Measurements from ENCODE around the gene NPBWR2. TPM values are rescaled to one million over a fixed set of nuclear protein-coding genes. Genes with fewer than 3 reads are reported as not detected.

Gene NPBWR2
- total and polyA plus RNA-seq, 4 donors = not detected

DNA sequence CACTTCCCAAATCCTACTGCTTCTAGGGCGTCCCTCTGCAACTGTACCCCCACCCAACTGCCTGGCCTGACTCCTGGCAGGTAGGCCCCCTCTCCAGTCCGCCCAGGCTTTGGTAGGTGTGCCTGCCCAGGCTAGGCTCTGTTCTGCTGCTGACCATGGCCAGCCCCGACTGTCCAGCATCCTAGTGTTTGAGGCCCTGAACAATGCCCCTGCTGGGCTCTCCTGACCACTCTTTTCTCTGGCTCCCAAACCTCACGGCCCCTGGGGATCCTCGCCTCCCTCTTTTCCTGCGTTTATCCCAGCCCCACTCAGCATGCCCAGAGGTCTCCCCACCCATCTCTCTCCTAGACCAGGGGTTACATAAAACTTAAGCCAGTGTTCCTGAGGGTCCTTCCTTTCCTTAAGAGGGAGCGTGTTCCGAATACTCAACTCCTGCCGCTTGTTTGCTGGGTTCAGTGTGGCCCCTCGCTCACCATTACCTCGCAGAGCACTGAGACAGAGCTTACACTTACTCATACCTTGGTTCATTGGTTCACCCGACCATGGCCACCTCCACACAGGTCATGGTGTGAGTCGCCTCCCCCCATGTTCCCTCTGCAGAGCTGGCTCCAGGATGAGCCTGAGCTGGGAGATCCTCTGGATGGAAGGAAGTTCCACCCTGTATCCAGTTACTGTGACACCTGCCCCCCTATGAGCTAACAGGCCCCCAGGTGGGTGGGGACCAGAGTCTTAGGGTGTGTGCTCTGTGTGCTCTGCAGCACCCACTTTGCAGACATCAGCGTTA lies 35.8 kb upstream of the NPBWR2 start:
- DNase-seq (ENCODE audit: low spot score) = no peak
- Histone ChIP-seq H3K27ac (ENCODE audit: low read depth in 1 of 2, low read length in 2 of 2) (no peak overlapping the region), H3K36me3 (ENCODE audit: control insufficient read depth in 4 of 4, insufficient read depth in 3 of 4, low read depth in 1 of 4, low read length in 3 of 4) (no peaks in the 10 kb centered on the region), H3K9me3 (ENCODE audit: control insufficient read depth in 4 of 4, low read length in 3 of 4) (peaks cover 0 to 5% (median 4%) of the 10 kb centered on the region in 4 donors), H3K27me3 (ENCODE audit: control insufficient read depth in 4 of 4, insufficient read depth in 4 of 4, low read length in 3 of 4) (no peaks in the 10 kb centered on the region), H3K4me1 (ENCODE audit: control insufficient read depth in 4 of 4, insufficient read depth in 4 of 4, low read length in 3 of 4) (no peaks in the 10 kb centered on the region), H3K9ac (ENCODE audit: low read depth in 1 of 2, low read length in 2 of 2) (no peak overlapping the region), H3K4me3 (ENCODE audit: low read depth in 1 of 3, low read length in 3 of 3) (no peak overlapping the region)
- TF ChIP-seq NR2F2 (IDR thresholded peaks at IDR 0.05) (no peak), JUND (IDR thresholded peaks at IDR 0.05) (no peak), HNF4G (IDR thresholded peaks at IDR 0.05) (no peak), EGR1 (IDR thresholded peaks at IDR 0.05; ENCODE audit: low read depth in 2 of 2) (no peak), FOXA1 (IDR thresholded peaks at IDR 0.05) (no peak), RXRA (IDR thresholded peaks at IDR 0.05) (no peak), FOXA2 (IDR thresholded peaks at IDR 0.05) (no peak), TAF1 (conservative IDR thresholded peaks at IDR 0.05) (no peak), MAX (IDR thresholded peaks at IDR 0.05) (no peak)
- TF ChIP-seq, protein P1, sequence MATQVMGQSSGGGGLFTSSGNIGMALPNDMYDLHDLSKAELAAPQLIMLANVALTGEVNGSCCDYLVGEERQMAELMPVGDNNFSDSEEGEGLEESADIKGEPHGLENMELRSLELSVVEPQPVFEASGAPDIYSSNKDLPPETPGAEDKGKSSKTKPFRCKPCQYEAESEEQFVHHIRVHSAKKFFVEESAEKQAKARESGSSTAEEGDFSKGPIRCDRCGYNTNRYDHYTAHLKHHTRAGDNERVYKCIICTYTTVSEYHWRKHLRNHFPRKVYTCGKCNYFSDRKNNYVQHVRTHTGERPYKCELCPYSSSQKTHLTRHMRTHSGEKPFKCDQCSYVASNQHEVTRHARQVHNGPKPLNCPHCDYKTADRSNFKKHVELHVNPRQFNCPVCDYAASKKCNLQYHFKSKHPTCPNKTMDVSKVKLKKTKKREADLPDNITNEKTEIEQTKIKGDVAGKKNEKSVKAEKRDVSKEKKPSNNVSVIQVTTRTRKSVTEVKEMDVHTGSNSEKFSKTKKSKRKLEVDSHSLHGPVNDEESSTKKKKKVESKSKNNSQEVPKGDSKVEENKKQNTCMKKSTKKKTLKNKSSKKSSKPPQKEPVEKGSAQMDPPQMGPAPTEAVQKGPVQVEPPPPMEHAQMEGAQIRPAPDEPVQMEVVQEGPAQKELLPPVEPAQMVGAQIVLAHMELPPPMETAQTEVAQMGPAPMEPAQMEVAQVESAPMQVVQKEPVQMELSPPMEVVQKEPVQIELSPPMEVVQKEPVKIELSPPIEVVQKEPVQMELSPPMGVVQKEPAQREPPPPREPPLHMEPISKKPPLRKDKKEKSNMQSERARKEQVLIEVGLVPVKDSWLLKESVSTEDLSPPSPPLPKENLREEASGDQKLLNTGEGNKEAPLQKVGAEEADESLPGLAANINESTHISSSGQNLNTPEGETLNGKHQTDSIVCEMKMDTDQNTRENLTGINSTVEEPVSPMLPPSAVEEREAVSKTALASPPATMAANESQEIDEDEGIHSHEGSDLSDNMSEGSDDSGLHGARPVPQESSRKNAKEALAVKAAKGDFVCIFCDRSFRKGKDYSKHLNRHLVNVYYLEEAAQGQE (IDR thresholded peaks at IDR 0.05) = no peak
- WGBS = 81% methylated on average over 14 of the region's 14 CpGs

- 44% methylated on average over 9 of the region's 9 CpGs for WGBS
- Histone ChIP-seq H3K4me1 (ENCODE audit: control insufficient read depth in 4 of 4, insufficient read depth in 4 of 4, low read length in 3 of 4) (no peaks in the 10 kb centered on the region), H3K4me3 (ENCODE audit: low read depth in 1 of 3, low read length in 3 of 3) (no peak overlapping the region), H3K27me3 (ENCODE audit: control insufficient read depth in 4 of 4, insufficient read depth in 4 of 4, low read length in 3 of 4) (no peaks in the 10 kb centered on the region), H3K9ac (ENCODE audit: low read depth in 1 of 2, low read length in 2 of 2) (no peak overlapping the region), H3K27ac (ENCODE audit: low read depth in 1 of 2, low read length in 2 of 2) (no peak overlapping the region), H3K9me3 (ENCODE audit: control insufficient read depth in 4 of 4, low read length in 3 of 4) (peaks cover 0 to 5% (median 4%) of the 10 kb centered on the region in 4 donors), H3K36me3 (ENCODE audit: control insufficient read depth in 4 of 4, insufficient read depth in 3 of 4, low read depth in 1 of 4, low read length in 3 of 4) (no peaks in the 10 kb centered on the region)
- no peak for DNase-seq (ENCODE audit: low spot score)
- TF ChIP-seq, protein P1 (IDR thresholded peaks at IDR 0.05) = no peak
- TF ChIP-seq ZBTB33 (IDR thresholded peaks at IDR 0.05) = no peak
- no peak for TF ChIP-seq FOXA1 (IDR thresholded peaks at IDR 0.05)
- TF ChIP-seq RXRA (IDR thresholded peaks at IDR 0.05) = no peak
- no peak for TF ChIP-seq JUND (IDR thresholded peaks at IDR 0.05)
- TF ChIP-seq ATF3 (IDR thresholded peaks at IDR 0.05) = no peak
- TF ChIP-seq SP1 (IDR thresholded peaks at IDR 0.05) = no peak
- TF ChIP-seq, protein P2, sequence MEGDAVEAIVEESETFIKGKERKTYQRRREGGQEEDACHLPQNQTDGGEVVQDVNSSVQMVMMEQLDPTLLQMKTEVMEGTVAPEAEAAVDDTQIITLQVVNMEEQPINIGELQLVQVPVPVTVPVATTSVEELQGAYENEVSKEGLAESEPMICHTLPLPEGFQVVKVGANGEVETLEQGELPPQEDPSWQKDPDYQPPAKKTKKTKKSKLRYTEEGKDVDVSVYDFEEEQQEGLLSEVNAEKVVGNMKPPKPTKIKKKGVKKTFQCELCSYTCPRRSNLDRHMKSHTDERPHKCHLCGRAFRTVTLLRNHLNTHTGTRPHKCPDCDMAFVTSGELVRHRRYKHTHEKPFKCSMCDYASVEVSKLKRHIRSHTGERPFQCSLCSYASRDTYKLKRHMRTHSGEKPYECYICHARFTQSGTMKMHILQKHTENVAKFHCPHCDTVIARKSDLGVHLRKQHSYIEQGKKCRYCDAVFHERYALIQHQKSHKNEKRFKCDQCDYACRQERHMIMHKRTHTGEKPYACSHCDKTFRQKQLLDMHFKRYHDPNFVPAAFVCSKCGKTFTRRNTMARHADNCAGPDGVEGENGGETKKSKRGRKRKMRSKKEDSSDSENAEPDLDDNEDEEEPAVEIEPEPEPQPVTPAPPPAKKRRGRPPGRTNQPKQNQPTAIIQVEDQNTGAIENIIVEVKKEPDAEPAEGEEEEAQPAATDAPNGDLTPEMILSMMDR (IDR thresholded peaks at IDR 0.05; ENCODE audit: low read depth, low read length, missing input control) = no peak
Observed at GRCh38 chr20:64142590-64142989, 35.2 kb upstream of the NPBWR2 start.

All from liver (tissue), 9 donors.